Measurements from ENCODE around the gene DHX30. TPM values are rescaled to one million over a fixed set of nuclear protein-coding genes. Genes with fewer than 3 reads are reported as not detected.
A peak's percentile ranks its signal among the peaks of the same experiment; 100 is the strongest.

The DHX30 gene
- total RNA-seq, 1 experiment from 2014 or later = 75.7 TPM

DNA sequence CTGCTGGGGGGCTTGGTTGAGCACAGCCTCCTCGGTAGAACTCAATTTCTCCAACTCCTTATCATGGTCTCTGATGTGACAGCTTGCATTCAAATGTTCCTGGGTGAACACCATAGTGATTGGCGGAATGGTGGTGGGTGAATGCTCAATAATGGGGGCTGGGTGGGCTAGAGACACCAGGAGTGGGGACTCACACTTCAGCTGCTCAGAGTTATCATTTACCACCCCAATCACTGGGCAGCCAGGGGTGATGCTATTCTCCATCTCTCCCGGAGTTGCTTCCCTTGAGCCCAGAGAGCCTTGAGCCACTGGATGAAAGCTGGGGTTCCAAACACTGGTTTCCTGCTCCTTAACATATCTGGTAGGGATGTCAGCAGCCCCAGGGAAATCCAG, 88.7 kb downstream of the DHX30 start:
- Mint-ChIP-seq H3K27me3 (ENCODE audit: insufficient read depth, unreplicated experiment) (no peaks in the 10 kb centered on the region), H3K27ac (ENCODE audit: unreplicated experiment) (no peak overlapping the region), H3K36me3 (ENCODE audit: insufficient read depth, unreplicated experiment) (peaks cover 85% of the 10 kb centered on the region), H3K9me3 (ENCODE audit: unreplicated experiment) (no peaks in the 10 kb centered on the region), H3K4me3 (ENCODE audit: unreplicated experiment) (no peak overlapping the region), H3K4me1 (ENCODE audit: low read depth, unreplicated experiment) (peaks cover 4% of the 10 kb centered on the region)
- DNase-seq = no peak
- TF ChIP-seq, protein P1, sequence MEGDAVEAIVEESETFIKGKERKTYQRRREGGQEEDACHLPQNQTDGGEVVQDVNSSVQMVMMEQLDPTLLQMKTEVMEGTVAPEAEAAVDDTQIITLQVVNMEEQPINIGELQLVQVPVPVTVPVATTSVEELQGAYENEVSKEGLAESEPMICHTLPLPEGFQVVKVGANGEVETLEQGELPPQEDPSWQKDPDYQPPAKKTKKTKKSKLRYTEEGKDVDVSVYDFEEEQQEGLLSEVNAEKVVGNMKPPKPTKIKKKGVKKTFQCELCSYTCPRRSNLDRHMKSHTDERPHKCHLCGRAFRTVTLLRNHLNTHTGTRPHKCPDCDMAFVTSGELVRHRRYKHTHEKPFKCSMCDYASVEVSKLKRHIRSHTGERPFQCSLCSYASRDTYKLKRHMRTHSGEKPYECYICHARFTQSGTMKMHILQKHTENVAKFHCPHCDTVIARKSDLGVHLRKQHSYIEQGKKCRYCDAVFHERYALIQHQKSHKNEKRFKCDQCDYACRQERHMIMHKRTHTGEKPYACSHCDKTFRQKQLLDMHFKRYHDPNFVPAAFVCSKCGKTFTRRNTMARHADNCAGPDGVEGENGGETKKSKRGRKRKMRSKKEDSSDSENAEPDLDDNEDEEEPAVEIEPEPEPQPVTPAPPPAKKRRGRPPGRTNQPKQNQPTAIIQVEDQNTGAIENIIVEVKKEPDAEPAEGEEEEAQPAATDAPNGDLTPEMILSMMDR (IDR thresholded peaks at IDR 0.05; ENCODE audit: insufficient read depth in 1 of 2, low read depth in 1 of 2, low read length in 1 of 2, severe bottlenecking in 1 of 2, unreplicated experiment in 1 of 2) = no peak
- H3K27me3 ChIP-seq (replicated peaks; ENCODE audit: control insufficient read depth, insufficient read depth, low read length) = no peaks in the 10 kb centered on the region
- H3K4me3 ChIP-seq (ENCODE audit: low read depth, low read length) = no peak overlapping the region
- no peaks in the 10 kb centered on the region; the same call in 1 of the 2 replicates for H3K36me3 ChIP-seq (ENCODE audit: control insufficient read depth, insufficient read depth, low read length)
- CTCF ChIA-PET = interaction anchor here (0.5 to 1.5 kb wide), 2 partner anchors 98 to 232 kb away, joined by 3 to 5 read pairs; no protein-coding TSS in a partner anchor
- no TSS peak for BruUV-seq (replicated peaks)
- no peaks in the 10 kb centered on the region for H3K4me1 ChIP-seq
- POLR2A ChIA-PET = no interaction called here
- no peaks in the 10 kb centered on the region for H3K9me3 ChIP-seq
- intact Hi-C loops (cut with micrococcal nuclease; ENCODE audit: unreplicated experiment) = no loop called here

GRCh38 chr3:47892286-47893040, 89.5 kb downstream of the DHX30 start:
- Histone ChIP-seq H3K4me3 (ENCODE audit: low read depth, low read length) (no peak overlapping the region), H3K4me1 (no peaks in the 10 kb centered on the region), H3K9me3 (no peaks in the 10 kb centered on the region), H3K36me3 (ENCODE audit: control insufficient read depth, insufficient read depth, low read length) (no peaks in the 10 kb centered on the region; the same call in 1 of the 2 replicates), H3K27me3 (replicated peaks; ENCODE audit: control insufficient read depth, insufficient read depth, low read length) (no peaks in the 10 kb centered on the region)
- Mint-ChIP-seq H3K27ac (ENCODE audit: unreplicated experiment) (peak overlapping the region; percentile 30), H3K36me3 (ENCODE audit: insufficient read depth, unreplicated experiment) (peaks cover 86% of the 10 kb centered on the region), H3K4me3 (ENCODE audit: unreplicated experiment) (no peak overlapping the region), H3K9me3 (ENCODE audit: unreplicated experiment) (no peaks in the 10 kb centered on the region), H3K4me1 (ENCODE audit: low read depth, unreplicated experiment) (no peaks in the 10 kb centered on the region), H3K27me3 (ENCODE audit: insufficient read depth, unreplicated experiment) (no peaks in the 10 kb centered on the region)
- TSS peak; percentile 7 for BruUV-seq (replicated peaks)
- POLR2A ChIA-PET = interaction anchor here (0.6 kb wide), 2 partner anchors 141 to 1521 kb away, joined by 3 to 4 read pairs; no protein-coding TSS in a partner anchor
- no peak for DNase-seq
- TF ChIP-seq, protein P1 (IDR thresholded peaks at IDR 0.05; ENCODE audit: insufficient read depth in 1 of 2, low read depth in 1 of 2, low read length in 1 of 2, severe bottlenecking in 1 of 2, unreplicated experiment in 1 of 2) = no peak
- intact Hi-C loops (cut with micrococcal nuclease; ENCODE audit: unreplicated experiment) = no loop called here
- CTCF ChIA-PET = interaction anchor here (0.5 to 1.5 kb wide), 2 partner anchors 97 to 232 kb away, joined by 3 to 5 read pairs; no protein-coding TSS in a partner anchor

GRCh38 chr3:47895241-47895640, 92.3 kb downstream of the DHX30 start:
- H3K36me3 ChIP-seq (ENCODE audit: control insufficient read depth, insufficient read depth, low read length) = no peaks in the 10 kb centered on the region; the same call in 1 of the 2 replicates
- no peak overlapping the region for H3K4me3 ChIP-seq (ENCODE audit: low read depth, low read length)
- Mint-ChIP-seq H3K4me3 (ENCODE audit: unreplicated experiment) (no peak overlapping the region), H3K4me1 (ENCODE audit: low read depth, unreplicated experiment) (no peaks in the 10 kb centered on the region), H3K27ac (ENCODE audit: unreplicated experiment) (no peak overlapping the region), H3K27me3 (ENCODE audit: insufficient read depth, unreplicated experiment) (no peaks in the 10 kb centered on the region), H3K36me3 (ENCODE audit: insufficient read depth, unreplicated experiment) (peaks cover 81% of the 10 kb centered on the region), H3K9me3 (ENCODE audit: unreplicated experiment) (no peaks in the 10 kb centered on the region)
- H3K27me3 ChIP-seq (replicated peaks; ENCODE audit: control insufficient read depth, insufficient read depth, low read length) = no peaks in the 10 kb centered on the region
- TF ChIP-seq, protein P1 (IDR thresholded peaks at IDR 0.05; ENCODE audit: insufficient read depth in 1 of 2, low read depth in 1 of 2, low read length in 1 of 2, severe bottlenecking in 1 of 2, unreplicated experiment in 1 of 2) = no peak
- H3K9me3 ChIP-seq = no peaks in the 10 kb centered on the region
- BruUV-seq (replicated peaks) = no TSS peak
- ChIA-PET POLR2A (no interaction called here), CTCF (no interaction called here)
- DNase-seq = no peak
- peaks cover 10% of the 10 kb centered on the region for H3K4me1 ChIP-seq
- intact Hi-C loops (cut with micrococcal nuclease; ENCODE audit: unreplicated experiment) = no loop called here

Data from Caco-2 (cell line).